ENCODE measurements around the gene RPL26.

DNA sequence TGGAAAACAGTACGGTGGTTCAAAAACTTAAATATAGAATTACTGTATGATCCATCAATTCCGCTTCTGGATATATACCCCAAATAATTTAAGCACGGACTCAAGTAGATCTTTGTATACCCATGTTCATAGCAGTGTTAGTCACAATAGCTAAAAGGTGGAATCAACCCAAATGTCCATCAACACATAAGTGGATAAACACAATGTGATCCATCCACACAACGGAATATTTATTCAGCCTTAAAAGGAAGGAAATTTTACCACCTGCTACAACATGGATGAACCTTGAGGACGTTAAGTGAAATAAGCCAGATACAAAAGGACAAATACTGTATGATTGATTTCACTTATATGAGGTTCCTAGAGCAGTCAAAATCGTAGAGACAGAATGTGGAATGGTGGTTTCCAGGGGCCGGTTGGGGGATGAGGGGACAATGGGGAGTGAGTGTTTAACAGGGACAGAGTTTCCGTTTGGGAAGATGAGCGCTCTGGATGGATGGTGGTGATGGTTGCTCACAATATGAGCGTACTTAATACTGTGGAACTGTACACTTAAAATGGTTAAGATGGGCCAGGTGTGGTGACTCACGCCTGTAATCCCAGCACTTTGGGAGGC, 20.0 kb upstream of the RPL26 start:
- TF ChIP-seq TAF1 (IDR thresholded peaks at IDR 0.05; ENCODE audit: borderline replicate concordance, insufficient read depth, low read length) (no peak), SIN3A (IDR thresholded peaks at IDR 0.05; ENCODE audit: borderline replicate concordance, insufficient read depth, low read length) (no peak), POLR2AphosphoS5 (IDR thresholded peaks at IDR 0.05; ENCODE audit: low read depth, low read length) (no peak)
- TF ChIP-seq, protein P1, sequence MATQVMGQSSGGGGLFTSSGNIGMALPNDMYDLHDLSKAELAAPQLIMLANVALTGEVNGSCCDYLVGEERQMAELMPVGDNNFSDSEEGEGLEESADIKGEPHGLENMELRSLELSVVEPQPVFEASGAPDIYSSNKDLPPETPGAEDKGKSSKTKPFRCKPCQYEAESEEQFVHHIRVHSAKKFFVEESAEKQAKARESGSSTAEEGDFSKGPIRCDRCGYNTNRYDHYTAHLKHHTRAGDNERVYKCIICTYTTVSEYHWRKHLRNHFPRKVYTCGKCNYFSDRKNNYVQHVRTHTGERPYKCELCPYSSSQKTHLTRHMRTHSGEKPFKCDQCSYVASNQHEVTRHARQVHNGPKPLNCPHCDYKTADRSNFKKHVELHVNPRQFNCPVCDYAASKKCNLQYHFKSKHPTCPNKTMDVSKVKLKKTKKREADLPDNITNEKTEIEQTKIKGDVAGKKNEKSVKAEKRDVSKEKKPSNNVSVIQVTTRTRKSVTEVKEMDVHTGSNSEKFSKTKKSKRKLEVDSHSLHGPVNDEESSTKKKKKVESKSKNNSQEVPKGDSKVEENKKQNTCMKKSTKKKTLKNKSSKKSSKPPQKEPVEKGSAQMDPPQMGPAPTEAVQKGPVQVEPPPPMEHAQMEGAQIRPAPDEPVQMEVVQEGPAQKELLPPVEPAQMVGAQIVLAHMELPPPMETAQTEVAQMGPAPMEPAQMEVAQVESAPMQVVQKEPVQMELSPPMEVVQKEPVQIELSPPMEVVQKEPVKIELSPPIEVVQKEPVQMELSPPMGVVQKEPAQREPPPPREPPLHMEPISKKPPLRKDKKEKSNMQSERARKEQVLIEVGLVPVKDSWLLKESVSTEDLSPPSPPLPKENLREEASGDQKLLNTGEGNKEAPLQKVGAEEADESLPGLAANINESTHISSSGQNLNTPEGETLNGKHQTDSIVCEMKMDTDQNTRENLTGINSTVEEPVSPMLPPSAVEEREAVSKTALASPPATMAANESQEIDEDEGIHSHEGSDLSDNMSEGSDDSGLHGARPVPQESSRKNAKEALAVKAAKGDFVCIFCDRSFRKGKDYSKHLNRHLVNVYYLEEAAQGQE (IDR thresholded peaks at IDR 0.05; ENCODE audit: insufficient read depth in 1 of 2, low read depth in 2 of 2, low read length in 2 of 2) = no peak

All from PFSK-1 (cell line).